GM12801 (cell line): Measurements from ENCODE around the gene IGSF21.

ENCODE experiments used
- TF ChIP-seq, protein P1 (sequence below): IDR thresholded peaks from one replicate; pipeline ENCODE4 v1.5.1; 2011; ENCODE audit warnings: control low read depth; ENCODE audit not compliant: insufficient read length; ENCODE audit errors: extremely low read depth

Gene IGSF21

DNA sequence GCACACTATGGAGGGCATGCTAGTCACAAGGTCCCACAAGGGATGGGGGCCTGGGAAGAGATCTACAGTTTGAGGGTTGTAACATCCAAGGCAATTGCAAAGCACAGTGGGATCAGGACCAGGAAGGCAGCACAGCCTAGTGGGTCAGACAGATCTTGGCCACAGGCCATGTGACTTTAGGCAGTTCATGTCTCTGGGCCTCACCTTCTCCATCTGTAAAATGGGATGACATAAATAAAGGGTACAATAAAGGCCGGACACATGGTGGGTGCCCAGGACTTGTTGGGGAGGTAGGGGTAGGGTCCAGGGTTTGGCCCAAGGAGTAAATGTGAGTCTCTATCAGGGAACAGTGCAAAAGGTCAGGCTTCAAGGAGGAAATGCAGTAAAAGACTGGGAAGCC lies 18.1 kb upstream of the IGSF21 start:
- TF ChIP-seq, protein P1, sequence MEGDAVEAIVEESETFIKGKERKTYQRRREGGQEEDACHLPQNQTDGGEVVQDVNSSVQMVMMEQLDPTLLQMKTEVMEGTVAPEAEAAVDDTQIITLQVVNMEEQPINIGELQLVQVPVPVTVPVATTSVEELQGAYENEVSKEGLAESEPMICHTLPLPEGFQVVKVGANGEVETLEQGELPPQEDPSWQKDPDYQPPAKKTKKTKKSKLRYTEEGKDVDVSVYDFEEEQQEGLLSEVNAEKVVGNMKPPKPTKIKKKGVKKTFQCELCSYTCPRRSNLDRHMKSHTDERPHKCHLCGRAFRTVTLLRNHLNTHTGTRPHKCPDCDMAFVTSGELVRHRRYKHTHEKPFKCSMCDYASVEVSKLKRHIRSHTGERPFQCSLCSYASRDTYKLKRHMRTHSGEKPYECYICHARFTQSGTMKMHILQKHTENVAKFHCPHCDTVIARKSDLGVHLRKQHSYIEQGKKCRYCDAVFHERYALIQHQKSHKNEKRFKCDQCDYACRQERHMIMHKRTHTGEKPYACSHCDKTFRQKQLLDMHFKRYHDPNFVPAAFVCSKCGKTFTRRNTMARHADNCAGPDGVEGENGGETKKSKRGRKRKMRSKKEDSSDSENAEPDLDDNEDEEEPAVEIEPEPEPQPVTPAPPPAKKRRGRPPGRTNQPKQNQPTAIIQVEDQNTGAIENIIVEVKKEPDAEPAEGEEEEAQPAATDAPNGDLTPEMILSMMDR = no peak

DNA sequence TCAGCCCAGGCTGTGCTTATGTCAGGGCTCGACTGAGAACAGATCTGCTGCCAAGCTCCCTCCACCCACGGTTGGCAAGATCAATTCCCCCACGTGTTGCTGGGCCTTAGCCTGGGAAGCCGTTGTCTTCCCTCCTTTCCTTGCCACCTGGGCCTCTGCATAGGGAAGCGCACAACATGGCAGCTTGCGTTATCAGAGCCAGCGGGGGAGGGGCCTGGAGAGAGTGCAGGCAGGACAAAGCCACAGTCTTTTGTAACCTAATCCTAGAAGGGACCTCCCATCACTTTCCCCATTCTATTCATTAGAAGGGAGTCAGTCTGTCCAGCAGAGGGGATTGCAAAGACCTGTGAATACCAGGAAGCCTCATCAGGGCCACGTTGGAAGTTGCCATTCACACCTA lies 17.0 kb upstream of the IGSF21 start:
- TF ChIP-seq, protein P1 = no peak

DNA sequence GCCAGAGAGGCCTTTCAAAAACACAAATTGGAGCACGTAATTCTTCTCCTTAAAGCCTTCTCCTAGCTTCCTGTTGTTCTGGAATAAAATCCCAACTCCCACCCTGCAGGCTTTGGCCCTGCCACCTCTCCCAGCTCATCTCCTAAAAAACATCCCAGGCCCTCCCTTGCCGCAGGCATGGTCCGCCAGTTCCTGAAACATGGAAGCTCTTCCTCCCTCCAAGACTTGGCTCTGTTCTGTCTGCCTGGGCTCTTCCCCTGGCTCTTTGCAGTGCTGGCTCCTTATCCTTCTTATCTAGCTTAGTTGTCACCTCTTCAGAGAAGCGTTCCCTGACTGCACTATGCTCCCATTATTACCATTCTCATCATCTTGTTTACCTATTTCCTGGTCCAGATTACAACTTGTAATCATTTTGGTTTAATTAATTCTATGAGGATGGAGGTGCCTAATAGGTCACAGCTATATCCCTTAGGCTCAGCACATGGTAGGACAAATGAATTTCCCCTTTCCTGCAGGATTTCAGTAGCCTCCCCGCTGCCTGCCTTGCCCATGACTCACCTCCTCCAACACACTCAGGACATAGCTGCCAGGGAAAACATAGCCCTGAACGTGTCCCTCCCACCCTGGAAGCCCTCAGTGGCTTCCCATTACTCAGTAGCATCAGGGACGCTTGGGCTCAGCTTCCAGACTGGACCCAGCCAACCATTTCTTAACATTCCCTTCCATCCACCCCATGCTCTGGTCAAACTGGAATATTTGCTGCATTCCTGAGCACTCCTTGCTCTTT lies 15.7 kb upstream of the IGSF21 start:
- TF ChIP-seq, protein P1 = no peak

DNA sequence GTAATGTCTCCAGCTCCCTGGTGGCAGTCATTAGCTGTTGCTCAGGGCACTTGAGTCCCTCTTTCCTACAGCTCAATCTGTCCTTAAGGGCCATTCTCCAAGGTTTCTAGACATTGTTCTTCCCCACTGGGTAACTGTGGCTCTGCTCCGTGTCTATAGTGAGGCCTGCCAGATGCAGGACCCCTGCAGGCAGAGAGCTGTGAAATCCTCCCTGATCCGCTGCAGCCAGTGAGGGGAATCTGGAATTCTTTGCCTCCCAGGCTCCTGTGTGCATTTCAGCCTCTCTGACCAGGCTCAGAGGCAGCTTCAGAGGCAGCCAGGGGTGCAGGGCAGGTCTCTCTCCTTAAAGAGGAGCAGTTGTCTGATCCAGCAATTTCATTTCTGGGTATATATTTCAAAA lies 14.4 kb upstream of the IGSF21 start:
- TF ChIP-seq, protein P1 = no peak

DNA sequence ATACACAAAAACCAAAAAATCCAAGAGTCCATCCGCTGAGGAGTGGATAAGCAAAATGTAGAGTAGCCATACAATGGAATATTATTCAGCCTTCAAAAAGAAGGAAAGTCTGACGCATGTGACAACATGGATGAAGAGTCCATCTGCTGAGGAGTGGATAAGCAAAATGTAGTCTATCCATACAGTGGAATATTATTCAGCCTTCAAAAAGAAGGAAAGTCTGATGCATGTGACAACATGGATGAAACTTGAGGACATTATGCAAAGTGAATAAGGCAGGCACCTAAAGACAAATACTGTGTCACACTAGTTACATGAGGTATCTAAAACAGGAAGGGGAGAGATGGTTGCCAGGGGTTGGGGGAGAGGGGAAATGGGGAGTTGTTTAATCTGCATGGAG lies 14.0 kb upstream of the IGSF21 start:
- TF ChIP-seq, protein P1 = no peak

DNA sequence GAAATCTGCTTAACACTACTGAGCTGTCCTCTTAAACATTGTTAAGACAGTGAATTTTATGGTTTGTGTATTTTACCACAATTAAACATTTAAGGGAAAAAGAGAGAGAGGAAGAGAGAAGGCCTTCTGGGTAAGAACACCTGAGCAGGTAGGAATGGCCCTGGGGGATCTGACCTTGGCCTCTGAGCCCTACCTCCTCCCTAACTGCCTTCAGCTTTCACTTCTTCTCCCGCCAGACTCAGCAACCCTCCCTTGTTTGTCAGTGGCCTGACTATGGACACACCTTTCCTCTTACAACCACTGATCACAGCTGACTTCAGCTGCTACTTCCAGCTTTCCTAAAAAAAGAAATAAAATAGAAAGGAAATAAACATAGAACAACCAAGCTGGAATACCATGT lies 13.5 kb upstream of the IGSF21 start:
- TF ChIP-seq, protein P1 = no peak

DNA sequence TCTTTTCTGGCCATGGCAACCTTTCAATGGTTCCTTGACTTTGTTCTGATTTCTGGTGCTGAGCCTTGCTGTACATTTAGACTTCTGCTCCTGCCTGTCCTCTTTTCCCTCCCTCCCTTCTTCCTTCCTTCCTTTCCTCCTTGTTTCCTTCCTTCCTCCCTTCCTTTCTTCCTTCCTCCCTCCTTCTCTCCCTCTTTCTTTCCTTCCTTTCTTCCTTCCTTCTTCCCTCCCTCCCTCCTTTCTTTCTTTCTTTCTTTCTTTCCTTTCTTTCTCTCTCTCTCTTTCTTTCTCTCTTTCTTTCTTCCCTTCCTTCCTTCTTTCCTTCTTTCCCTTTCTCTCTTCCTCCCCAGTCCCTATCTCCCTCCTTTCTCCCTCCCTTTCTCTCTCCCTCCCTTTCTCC lies 10.4 kb upstream of the IGSF21 start:
- TF ChIP-seq, protein P1 = no peak

DNA sequence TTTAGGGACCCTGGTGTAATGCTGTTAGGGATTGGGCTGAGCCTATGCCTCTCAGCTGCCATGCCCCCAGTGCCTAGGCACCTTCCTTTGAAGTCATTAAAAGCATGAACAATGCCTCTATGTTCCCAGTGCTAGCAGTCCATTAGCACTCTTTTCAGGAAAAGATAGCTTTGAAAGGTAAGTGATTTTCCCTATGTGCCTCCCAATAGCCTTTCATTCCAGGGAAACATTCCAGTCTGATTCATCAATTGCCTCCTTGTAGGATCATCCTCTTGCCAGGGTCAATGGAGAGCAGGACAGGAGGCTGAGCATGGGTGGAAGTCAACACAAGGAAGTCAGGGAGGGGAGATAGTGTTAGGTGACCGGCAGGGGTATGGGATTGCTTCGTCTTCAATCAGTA lies 8.6 kb upstream of the IGSF21 start:
- TF ChIP-seq, protein P1 = no peak
